ENCODE measurements around the gene MITF. TPM values are rescaled to one million over a fixed set of nuclear protein-coding genes. Genes with fewer than 3 reads are reported as not detected.

The MITF gene
- total RNA-seq, 1 donor: 11.6 TPM

DNA sequence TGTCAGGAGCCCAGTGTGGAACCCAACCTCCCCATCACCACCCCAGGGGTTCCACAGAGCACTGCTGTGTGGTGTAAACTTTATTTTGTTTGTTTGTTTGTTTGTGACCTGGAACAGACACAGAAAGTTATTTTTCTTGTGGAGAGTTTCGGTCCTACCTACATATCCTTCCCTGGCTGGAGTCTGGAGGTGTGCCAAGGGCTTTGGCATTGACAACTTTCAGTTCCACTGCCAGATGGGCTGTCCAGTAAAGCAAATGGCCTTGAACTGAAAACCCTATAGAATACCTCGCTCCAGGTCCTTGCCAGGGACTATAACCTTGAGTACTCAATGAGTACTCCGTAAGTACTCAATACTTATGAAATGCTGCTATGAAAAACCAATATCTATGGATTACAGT lies 103.5 kb downstream of the MITF start:
- Histone ChIP-seq H3K36me3 (ENCODE audit: insufficient read depth, low read length) (no peaks in the 10 kb centered on the region), H4K20me1 (ENCODE audit: insufficient read depth, low read length) (no peaks in the 10 kb centered on the region), H3K27me3 (ENCODE audit: insufficient read depth, low read length) (no peaks in the 10 kb centered on the region), H3K27ac (ENCODE audit: low read depth, low read length) (no peak overlapping the region), H2AFZ (ENCODE audit: low read length) (no peak overlapping the region), H3K9me3 (ENCODE audit: low read depth, low read length) (no peaks in the 10 kb centered on the region), H3K4me1 (ENCODE audit: insufficient read depth, low read length) (peaks cover 8% of the 10 kb centered on the region), H3K4me3 (ENCODE audit: insufficient read depth, low read length) (no peak overlapping the region), H3K4me2 (ENCODE audit: insufficient read depth, low read length) (no peak overlapping the region), H3K79me2 (ENCODE audit: insufficient read depth, low read length) (no peaks in the 10 kb centered on the region)
- TF ChIP-seq, protein P1, sequence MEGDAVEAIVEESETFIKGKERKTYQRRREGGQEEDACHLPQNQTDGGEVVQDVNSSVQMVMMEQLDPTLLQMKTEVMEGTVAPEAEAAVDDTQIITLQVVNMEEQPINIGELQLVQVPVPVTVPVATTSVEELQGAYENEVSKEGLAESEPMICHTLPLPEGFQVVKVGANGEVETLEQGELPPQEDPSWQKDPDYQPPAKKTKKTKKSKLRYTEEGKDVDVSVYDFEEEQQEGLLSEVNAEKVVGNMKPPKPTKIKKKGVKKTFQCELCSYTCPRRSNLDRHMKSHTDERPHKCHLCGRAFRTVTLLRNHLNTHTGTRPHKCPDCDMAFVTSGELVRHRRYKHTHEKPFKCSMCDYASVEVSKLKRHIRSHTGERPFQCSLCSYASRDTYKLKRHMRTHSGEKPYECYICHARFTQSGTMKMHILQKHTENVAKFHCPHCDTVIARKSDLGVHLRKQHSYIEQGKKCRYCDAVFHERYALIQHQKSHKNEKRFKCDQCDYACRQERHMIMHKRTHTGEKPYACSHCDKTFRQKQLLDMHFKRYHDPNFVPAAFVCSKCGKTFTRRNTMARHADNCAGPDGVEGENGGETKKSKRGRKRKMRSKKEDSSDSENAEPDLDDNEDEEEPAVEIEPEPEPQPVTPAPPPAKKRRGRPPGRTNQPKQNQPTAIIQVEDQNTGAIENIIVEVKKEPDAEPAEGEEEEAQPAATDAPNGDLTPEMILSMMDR (IDR thresholded peaks at IDR 0.05; ENCODE audit: extremely low read depth, low read depth, low read length): no peak
- DNase-seq (ENCODE audit: insufficient read length, low spot score, missing footprints): no peak

DNA sequence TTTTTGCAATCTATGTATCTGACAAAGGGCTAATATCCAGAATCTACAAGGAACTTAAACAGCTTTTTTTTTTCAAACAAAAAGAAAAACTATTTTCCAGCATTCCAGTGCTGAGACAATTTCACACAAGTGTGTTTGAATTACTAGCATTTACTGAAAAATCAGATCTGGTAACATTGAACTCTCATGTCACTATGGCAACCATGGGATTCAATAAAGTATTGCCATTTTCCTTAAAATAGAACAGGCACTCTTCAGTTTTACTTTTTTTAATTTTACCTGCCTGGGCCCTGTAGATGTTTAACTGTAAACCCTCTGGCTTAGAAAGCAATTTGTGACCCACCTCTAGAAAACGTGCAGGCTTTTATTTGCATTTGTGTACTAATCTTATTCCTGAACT lies 105.4 kb downstream of the MITF start:
- H4K20me1 ChIP-seq (ENCODE audit: insufficient read depth, low read length): no peaks in the 10 kb centered on the region
- no peaks in the 10 kb centered on the region for H3K27me3 ChIP-seq (ENCODE audit: insufficient read depth, low read length)
- H2AFZ ChIP-seq (ENCODE audit: low read length): no peak overlapping the region
- H3K4me1 ChIP-seq (ENCODE audit: insufficient read depth, low read length): no peaks in the 10 kb centered on the region
- no peaks in the 10 kb centered on the region for H3K79me2 ChIP-seq (ENCODE audit: insufficient read depth, low read length)
- TF ChIP-seq, protein P1 (IDR thresholded peaks at IDR 0.05; ENCODE audit: extremely low read depth, low read depth, low read length): no peak
- no peak overlapping the region for H3K4me2 ChIP-seq (ENCODE audit: insufficient read depth, low read length)
- no peaks in the 10 kb centered on the region for H3K9me3 ChIP-seq (ENCODE audit: low read depth, low read length)
- H3K36me3 ChIP-seq (ENCODE audit: insufficient read depth, low read length): no peaks in the 10 kb centered on the region
- H3K4me3 ChIP-seq (ENCODE audit: insufficient read depth, low read length): no peak overlapping the region
- no peak for DNase-seq (ENCODE audit: insufficient read length, low spot score, missing footprints)
- no peak overlapping the region for H3K27ac ChIP-seq (ENCODE audit: low read depth, low read length)

DNA sequence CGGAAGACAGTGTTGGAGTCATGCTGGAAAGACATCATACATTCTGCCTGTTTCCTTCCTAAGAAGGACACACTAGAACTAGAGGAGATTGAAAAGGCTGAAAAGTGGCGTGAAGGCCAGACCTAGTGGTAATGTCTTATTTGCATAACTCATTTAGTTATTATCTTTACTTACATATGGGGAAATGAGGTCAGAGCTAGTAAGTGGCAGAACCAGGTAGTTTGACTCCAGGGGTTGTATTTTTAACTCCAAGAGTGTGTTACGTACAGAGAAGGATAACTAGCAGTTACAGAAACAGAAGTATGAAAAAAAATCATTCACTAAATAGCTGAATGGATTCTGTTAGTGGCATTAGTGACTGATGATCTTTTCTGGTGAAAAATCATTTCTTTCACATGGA lies 108.0 kb downstream of the MITF start:
- TF ChIP-seq, protein P1 (IDR thresholded peaks at IDR 0.05; ENCODE audit: extremely low read depth, low read depth, low read length): no peak
- no peaks in the 10 kb centered on the region for H3K27me3 ChIP-seq (ENCODE audit: insufficient read depth, low read length)
- H3K4me2 ChIP-seq (ENCODE audit: insufficient read depth, low read length): no peak overlapping the region
- no peaks in the 10 kb centered on the region for H3K9me3 ChIP-seq (ENCODE audit: low read depth, low read length)
- no peak overlapping the region for H3K27ac ChIP-seq (ENCODE audit: low read depth, low read length)
- H3K4me3 ChIP-seq (ENCODE audit: insufficient read depth, low read length): no peak overlapping the region
- no peak for DNase-seq (ENCODE audit: insufficient read length, low spot score, missing footprints)
- no peak overlapping the region for H2AFZ ChIP-seq (ENCODE audit: low read length)
- H3K4me1 ChIP-seq (ENCODE audit: insufficient read depth, low read length): no peaks in the 10 kb centered on the region
- H4K20me1 ChIP-seq (ENCODE audit: insufficient read depth, low read length): no peaks in the 10 kb centered on the region
- no peaks in the 10 kb centered on the region for H3K79me2 ChIP-seq (ENCODE audit: insufficient read depth, low read length)
- no peaks in the 10 kb centered on the region for H3K36me3 ChIP-seq (ENCODE audit: insufficient read depth, low read length)

DNA sequence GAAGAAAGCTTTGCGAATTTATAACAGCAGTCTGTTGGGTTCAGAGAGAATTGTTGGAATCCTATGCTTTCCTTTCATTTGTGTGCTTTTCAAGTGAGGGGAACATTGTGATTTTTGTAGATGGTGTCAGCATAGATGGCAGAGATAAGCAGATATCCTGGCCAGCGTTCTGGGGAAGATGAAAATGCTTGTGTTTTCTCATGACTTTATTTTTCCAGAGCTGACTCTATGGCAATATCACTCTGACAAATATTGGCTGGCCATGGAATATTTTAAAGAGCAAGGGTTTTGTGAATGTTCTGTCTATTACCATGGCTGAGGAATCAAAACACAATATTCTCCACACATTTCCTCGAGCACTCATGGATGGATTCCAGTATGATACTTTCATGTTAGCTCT lies 108.8 kb downstream of the MITF start:
- TF ChIP-seq, protein P1 (IDR thresholded peaks at IDR 0.05; ENCODE audit: extremely low read depth, low read depth, low read length): no peak
- H4K20me1 ChIP-seq (ENCODE audit: insufficient read depth, low read length): no peaks in the 10 kb centered on the region
- no peaks in the 10 kb centered on the region for H3K79me2 ChIP-seq (ENCODE audit: insufficient read depth, low read length)
- H3K4me3 ChIP-seq (ENCODE audit: insufficient read depth, low read length): no peak overlapping the region
- no peak overlapping the region for H3K4me2 ChIP-seq (ENCODE audit: insufficient read depth, low read length)
- H3K9me3 ChIP-seq (ENCODE audit: low read depth, low read length): no peaks in the 10 kb centered on the region
- no peak overlapping the region for H2AFZ ChIP-seq (ENCODE audit: low read length)
- H3K4me1 ChIP-seq (ENCODE audit: insufficient read depth, low read length): no peaks in the 10 kb centered on the region
- DNase-seq (ENCODE audit: insufficient read length, low spot score, missing footprints): no peak
- no peaks in the 10 kb centered on the region for H3K36me3 ChIP-seq (ENCODE audit: insufficient read depth, low read length)
- H3K27me3 ChIP-seq (ENCODE audit: insufficient read depth, low read length): no peaks in the 10 kb centered on the region
- no peak overlapping the region for H3K27ac ChIP-seq (ENCODE audit: low read depth, low read length)

All from osteoblast (primary cell).